GM12891 (cell line): ENCODE data around the gene DENND11.

ENCODE experiments used
- POLR2A ChIP-seq: IDR thresholded peaks from 2 replicates; pipeline ENCODE4 v1.6.1; 2011; ENCODE audit warnings: low read depth, low read length, control low read depth
- POLR2AphosphoS5 ChIP-seq: IDR thresholded peaks from 2 replicates; pipeline ENCODE4 v1.6.1; 2011; ENCODE audit warnings: low read depth, low read length, control low read depth

- TF ChIP-seq POLR2AphosphoS5 (no peak), POLR2A (no peak)
These were observed 20.6 kb upstream of the DENND11 start for GRCh38 chr7:141722529-141722928.
